ENCODE results near the gene TCEA2.

Gene TCEA2

DNA sequence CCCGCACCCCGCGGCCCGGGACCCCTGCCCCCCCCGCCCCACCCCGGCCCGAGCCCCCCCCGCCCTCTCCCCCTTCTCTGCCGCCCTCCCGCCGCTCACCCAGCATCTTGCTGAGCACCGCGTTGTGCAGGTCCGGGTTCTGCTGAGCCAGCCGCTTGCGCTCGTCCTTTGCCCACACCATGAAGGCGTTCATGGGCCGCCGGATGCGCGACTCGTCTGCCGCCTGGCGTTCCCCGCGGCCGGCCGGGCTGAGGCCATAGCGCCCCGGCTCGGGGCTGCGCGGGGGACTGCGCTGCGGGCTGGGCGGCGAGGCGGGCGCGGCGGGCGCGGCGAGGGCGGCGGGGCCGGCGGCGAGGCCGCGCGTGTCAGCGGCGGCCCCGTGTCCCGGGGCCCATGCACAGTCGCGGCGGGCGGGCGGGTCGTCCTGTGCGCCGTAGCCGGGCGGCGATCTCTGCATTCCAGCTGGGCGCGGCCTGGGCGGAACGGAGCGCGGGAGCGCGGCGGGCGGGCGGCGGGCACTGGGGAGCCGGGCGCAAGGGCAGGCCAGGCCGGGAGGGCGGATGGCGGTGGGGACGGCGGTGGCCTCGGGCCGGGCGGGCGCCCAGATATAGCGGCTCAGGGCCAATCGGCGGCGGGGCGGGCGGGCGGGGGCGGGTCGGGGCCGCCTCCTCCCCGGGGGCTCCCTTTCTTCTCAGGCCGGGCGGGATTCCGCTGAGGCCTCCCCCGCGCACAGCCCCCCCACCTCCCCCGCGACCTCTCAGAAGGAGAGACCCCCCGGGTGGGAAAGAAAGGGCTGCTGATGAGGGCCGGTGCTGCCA lies 13.7 kb upstream of the TCEA2 start, which contains the start of gene SOX18:
Gene SOX18, minus strand, starts transcription at position 580 of the 818 bp plus-strand sequence. Its CDS starts 123 bp downstream, at position 457.
- DNase-seq (ENCODE audit: low spot score), result no peak

DNA sequence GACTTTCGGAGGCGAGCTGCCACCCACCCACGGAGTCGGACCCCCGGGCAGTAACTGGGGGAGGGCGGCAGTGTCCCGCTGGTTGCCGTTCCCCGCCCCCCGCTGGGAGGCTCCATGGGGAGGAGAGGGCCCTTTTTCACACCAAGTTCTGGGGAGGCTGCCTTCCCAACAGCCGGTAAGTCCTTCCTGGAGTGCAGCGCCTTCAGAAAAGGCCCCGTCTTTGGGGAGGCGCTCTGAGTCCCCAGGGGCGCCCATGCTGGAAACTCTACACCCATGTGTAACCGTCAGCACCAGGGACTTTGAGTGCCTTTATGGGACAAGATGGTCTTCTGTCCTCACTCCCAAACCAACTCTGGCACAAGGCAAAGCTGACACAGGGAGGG lies 13.1 kb upstream of the TCEA2 start:
- no peak for DNase-seq (ENCODE audit: low spot score)

DNA sequence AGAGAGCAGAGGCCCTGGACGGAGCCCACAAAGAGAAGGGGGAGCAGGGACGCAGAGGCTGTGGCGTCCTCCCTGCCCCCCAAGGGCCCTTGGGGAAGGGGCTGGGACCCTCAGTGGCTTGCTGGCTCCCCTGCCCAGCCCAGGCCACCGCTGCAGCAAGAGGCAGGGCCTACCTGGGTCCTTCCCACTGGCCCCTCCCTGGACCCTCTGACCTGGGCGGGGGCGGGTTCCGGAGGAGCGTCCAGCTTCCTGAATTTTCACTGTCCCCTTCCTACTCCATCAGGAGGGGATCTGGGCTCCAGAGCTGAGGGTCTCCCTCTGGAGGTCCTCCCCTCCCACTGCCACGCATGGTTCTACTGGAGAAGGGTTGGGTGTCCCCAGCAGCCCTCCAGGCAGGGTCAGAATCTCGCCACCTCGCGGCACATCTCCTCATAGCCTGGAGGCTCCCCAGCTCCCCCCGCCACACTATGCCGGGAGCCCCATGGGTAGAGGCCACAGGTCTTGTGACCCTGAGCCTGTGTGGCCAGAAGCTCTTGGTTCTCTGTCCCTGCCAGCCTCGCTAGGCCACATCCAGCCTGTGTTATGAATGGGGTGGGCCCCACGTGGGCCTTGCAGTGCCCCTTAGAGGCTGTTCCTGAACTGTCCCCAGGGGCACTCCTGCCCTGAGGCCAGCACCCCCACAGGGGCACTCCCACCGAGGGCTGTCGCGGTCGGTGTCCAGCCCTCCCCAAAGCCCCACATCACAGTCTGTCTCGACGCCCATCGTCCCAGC lies 12.6 kb upstream of the TCEA2 start:
- no peak for DNase-seq (ENCODE audit: low spot score)

DNA sequence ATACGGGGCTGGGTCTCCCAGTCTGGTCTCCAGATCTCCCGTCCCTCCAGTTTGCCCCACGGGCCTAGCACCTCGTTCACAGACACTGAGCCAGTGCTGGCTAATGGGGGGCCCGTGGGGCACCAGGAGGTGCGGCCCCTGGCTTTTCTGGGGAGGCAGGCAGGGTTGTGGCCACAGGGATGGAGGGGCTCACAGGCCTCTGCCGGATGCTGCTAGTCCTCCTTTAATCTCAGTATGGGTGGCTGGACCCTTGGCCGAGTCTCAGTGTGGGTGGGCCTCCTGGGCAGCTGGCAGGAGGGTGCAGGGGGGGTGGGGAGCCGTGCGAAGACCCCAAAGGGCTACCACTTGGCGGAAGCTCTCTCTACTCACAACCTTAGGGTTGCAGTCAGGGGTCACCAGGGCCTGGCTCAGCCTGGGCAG lies 12.0 kb upstream of the TCEA2 start:
- DNase-seq (ENCODE audit: low spot score), result no peak

DNA sequence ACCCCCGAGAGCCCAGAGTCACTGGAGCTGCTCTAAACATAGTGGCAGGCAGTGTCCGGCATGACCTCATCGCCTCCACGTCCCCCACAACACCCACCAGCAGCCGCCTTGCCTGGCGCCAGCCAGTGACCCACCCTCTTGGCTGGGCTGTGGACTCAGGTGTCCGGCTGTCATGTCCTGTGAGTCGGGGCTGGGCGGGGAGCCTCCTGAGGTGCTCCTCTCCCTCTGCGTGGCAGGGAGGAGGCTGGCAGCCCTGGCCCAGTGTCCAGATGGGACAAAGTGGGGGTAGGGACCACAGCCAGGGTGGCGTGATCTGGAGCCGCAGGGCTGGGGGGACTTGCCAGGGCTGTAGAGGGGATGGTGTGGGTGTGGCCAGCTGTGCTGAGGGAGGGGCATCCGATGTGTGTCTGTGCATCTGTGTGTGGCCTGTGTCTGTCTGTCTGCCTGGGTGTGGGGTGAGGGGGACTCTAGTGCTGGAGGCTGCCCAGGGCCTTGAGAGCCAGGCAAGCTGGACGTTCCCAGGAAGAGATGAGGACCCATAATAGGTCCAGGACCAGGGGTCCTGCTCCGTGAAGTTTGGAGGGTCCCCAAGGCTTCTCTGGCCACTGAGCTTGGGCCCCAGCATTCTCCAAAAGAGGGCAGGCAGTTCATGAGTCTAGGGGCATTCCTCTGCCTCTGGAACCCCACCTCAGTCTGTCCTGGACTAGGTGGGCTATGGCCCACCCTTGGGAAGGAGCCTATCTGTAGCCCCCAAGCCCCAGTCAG lies 11.3 kb upstream of the TCEA2 start:
- DNase-seq (ENCODE audit: low spot score), result no peak

DNA sequence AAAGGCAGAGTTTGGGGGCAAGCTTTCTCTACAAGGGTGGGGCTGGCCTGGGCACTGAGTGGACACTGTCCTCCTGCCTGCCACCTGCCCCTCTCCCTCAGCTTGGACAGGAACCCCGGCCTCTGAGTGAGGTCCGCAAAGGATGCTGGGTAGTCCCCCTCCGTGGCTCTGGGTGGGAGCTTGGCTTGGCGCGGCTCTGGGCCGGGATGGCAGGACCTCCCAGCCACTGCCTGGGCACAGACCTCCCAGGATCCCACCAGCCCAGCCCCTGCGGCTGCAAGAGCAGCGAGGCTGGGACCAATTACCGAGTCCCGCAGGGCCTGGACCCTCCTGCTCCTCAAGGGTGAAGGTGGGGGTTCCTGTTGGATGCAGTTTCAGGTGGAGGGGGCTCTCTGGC lies 10.7 kb upstream of the TCEA2 start:
- DNase-seq (ENCODE audit: low spot score), result no peak

DNA sequence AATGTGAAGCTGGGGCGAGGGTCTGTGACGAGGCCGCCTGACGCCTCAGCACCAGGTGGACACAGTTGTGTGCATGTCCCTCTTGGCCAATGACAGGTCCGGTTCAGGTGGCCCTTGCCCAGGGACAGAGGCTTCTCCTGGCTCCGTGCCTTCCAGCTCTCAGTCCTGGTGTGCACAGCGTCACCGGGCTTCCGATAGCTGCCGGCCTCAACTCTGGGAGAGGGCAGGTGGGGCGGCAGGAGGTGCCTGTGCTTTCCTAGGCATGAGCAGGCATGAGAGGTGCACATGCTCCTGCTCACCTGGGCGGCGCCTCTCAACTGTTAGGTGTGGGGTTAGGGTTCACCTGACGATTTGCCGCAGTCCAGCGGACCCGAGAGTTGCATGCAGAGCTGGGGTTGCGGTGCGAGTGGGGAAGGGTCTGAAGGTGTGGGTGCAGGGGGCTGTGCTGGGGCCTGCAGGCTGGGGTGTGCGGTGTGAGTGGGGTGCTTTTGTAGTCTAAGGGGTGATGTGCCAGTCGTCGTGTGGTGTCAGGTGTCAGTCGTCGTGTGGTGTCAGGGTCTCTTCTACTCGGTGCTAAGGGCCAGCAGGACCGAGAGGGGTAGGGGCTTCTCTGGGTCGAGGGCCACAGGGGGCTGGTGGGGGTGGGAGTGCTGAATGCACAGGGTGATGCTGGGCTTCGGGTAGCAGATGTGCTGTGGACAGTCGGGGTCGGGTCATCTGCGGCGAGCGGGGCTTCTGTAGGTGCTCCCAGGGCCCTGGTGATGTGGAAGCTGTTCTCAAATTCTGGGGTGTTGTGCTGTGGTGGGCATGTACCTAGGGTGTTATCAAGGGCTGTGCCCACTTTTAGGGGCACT lies 9.8 kb upstream of the TCEA2 start:
- DNase-seq (ENCODE audit: low spot score), result no peak

DNA sequence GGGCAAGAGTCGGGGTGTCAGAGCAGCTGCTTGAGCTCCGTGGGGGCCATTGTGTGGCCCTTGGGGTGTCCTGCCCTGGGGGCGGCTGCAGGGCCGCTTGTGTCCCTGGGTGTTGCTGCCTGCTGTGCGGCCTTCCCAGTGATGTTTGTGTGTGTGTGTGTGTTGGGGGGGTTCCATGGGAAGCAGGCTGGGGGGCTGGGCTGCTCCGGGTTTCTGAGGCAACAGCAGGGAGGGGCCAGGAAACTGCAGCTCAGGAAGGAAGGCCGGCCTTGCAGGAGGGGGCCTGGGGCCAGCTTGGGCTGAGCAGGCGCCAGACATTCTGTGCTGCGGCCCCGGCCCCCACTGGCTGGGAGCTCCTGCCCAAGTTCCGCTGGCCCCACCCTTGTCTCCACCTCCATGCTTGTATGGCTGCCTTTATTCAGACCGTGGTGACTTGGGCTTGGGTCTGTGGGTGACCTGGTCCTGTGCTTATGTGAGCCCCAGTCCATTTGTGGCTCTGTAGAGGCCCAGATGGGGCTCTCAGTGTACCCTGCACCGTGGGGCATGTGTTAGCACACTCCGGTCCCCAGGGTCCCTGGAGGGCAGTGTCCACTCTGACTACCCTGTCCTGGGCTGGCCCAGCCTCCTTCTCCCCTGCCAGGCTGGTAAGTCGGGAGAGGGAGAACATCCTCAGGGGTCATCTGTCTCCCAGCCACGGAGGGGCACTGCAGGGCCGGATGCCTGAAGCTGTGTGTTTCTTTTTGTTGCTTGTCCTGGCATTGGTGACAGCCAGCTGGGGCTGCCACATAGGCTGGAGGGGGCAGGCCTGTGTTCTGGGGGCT lies 8.9 kb upstream of the TCEA2 start:
- DNase-seq (ENCODE audit: low spot score), result peak; percentile 78

DNA sequence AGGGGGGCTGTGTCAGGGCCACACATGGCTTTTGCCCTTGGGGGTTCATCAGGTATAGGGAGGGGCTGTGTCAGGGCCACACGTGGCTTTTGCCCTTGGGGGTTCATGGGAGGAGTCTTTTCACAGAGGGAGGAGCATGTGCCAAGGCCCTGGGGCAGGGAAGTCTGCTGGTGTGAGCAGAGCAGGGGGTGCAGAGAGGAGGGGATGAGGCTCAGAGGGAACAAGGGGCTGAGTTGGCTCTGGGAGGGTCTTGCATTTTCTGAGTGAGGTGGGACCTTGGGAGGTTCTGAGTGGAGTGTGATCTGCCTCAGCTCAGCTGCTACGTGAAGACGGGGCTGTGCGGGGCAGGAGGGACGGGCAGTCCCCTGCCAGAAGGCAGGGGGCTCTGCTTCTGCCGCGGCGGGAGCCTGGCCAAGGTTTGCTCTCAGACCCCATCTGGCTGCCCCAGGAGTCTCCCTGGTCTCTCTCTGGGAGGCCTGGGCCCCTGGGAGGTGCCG lies 7.6 kb upstream of the TCEA2 start:
- DNase-seq (ENCODE audit: low spot score), result no peak

DNA sequence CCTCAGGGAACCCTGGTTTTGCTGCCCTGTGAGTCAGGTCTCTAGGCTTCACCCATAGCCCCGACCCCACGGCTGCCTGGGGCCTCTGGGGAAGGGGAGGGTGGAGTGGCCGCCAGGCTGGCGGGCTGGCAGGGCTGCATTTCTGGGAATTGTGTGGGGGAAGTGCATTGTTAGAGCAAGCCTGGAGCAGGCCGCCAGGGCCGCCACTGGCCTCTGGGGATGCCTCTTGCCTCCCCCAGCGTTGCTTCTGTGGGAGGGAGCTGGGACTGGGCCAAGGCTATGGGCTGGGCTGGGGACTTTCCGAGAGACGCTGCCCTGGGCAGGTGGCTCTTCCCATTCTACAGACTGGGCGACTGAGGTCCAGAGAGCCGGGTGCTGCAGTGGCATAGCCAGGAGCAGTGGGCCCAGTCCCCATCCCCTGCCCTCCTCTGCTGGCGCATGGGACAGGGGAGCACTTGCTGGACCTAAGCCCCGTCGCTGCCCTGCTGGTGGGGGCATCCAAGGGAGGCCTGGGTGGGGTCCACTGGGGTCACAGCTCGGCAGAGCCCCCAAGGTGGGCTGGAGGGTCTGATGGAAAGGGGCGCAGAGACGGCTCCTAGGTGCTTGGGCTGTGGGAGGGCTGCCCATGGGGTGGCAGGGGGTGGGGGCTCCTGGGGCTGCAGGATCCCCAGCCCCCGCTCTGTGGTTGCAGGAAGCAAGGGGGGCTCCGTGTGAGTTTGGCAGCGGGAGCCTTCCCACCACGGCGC lies 6.9 kb upstream of the TCEA2 start:
- DNase-seq (ENCODE audit: low spot score), result no peak

DNA sequence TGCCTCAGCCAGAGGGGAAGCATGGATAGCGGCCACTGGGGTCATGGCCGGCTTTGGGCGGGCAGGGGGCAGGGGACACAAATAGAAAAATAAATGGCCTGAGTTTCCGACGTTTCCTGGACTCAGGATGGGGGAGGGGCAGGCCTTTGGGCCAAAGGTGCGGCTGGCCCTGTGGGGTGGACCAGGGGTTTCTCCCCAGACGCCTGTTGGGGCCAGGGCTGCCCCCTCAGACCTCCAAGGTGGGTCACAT lies 6.4 kb upstream of the TCEA2 start:
- DNase-seq (ENCODE audit: low spot score), result no peak

DNA sequence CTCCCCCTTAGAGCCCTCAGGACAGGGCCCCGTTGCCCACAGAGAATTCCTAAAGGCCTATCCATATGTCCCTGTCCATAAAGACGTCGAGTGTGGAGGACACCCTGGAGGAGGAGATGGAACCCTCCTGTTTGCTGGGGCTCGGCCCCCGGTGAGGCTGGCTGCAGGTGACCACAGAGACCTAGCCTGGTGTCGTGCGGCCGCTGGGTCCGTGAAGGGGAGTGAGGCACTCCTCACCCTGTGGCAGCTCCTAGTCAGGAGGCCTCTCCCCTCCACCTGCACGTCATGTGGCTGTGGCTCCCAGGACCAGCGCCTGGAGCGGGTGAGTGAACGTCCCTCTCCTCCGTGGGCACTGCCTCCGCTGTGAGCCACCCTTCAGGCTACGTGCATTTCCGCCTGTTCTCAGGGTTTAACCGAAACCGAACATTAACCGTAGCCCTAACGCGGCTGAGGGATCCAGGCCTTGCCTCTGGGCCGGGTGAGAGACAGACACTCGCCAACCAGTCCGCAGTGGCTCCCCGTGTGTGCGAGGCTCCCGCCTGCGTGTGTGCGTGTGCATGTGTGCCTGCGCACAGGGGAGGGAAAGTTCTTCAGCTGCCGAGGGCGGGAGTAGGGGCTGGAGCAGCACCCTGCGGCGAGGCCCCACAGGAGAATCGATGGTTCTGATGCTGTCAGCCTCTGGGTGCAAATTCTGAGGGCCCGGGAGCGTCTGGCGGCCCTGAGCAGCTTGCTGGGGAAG lies 5.9 kb upstream of the TCEA2 start:
- DNase-seq (ENCODE audit: low spot score), result no peak

DNA sequence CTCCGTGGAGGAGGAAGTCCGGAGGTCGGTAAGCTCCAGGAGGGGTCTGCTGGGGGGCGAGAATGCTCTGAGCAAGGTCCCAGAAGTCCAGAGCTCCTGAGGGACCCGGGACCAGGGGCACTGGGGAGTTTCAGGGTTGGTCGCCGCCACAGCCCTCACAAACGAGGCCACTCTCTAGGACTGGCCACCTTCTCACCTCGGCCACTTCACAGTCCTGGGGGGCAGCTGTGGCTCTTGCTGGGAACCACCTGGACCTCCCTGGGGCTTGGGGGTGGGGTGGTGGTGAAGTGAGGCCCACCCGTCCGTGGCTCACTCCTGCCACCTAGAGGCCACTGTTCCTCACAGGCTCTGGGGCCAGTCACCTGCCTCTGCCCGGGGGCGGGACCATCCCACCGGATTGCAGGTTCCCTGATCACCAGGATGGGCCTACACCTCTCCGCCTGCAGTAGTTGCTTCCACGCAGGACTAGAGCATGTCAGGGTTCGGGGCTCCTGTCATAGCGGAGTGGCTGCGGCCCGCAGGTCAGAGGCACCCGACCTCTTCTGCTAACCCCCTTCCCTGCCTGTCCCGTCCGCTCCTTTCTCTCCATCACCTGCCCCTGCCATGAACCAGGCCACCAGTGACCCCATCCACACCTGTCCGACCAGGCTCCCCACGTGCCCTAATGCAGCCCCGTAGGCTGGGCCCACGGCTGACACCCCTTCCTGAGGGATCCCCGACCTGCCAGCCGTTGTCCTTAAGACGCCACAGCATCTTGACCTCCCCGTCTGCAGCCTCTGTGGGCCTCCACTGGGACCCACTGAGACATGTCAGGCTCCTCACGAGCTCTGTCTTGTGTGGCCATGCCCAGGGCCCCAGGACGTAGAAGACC lies 5.1 kb upstream of the TCEA2 start:
- DNase-seq (ENCODE audit: low spot score), result peak; percentile 84

DNA sequence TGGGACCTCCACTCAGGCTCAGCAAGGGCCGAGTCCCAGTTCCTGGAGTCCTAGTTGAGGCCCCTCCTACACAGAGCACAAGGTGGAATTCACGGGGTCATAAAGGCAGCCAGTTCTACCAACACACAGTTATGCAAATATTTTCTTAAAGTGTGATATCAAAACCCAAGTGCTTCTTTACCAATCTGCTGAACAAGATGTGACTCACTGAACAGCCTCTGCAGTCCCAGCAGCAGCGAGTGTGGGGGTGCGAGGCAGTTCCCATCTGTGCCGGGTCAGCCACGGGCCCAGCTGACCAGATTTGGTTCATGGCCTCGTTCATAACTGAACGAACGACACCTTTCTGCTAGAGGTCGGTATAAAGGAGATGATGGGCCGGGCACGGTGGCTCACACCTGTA lies 4.5 kb upstream of the TCEA2 start:
- DNase-seq (ENCODE audit: low spot score), result no peak

DNA sequence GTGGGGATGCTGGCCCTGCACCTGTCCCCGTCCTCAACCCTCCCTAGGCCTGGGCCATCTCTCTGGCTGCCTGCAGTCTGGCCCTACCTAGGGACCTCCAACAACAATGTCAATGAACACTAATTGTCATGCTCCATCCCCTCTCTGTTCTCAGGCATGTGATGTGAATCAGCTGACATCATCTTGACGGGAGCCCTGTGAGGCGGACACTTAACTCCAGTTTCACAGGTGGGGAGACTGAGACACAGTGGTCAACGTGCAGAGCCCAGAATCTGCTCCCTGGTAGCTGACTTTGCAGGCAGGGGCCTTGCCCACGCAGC lies 762 bp upstream of the TCEA2 start:
- DNase-seq (ENCODE audit: low spot score), result no peak

DNA sequence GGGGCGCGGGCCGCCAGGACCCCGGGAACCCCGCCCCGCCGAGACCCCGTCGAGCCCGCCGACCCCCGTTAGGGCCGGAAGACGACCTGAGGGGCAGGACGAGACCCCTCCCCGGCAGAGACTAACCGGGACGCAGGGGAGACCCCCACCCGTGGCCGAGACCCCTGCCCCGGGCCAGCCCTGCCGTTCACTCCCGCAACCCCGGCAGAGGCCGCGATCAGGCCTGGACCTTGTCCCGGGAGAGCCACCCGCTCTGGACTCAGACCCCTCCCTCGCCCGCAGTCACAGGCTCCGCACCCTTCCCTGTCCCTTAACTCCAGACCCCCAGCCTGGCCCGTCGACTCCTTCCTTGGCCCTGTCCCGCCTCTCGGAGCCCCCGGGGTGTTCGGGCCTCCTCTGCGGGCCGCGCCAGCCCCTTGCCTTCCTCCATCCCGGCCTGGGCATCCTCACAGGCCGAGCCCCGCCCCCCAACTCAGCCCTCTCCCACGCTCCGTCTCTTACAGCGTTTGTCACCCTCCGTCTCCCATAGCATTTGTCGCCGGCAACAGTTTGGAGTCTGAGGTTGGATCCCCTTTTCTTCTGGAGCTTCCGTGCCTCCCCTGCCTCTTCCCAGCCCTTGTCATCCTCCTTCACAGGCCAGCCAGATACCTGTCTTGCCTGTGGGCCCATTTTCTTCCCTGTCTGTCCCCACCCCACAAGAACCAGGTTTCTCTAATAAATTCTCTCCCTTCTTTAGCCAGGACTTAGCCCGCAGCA lies 569 bp downstream of the TCEA2 start:
- no peak for DNase-seq (ENCODE audit: low spot score)

DNA sequence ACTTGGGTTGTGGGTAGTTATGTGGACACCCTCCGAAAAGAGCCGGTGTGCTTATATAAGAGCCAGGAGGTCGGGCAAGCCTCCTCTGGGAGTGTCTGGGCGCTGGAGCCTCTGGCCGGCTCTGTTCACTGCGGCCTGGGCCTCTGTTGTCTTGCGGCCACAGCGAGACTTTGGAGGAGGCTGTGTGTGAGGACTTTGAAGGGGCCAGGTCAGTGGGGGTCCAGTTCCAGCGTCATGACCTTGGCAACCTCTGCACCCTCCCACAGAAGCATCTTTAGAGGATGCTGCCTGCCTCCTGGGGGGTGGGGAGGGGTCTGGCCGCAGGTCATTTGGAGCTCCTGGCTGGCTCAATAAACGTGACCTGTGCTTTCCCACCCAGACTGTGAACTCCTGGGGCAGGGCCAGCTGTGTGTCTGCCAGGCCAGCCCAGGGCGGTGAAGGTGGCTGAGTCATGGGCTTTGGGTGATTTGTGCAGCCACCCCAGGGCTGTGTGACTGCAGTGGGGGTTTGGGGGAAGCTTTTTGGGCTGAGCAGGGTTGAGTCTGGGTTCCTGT lies 1.2 kb downstream of the TCEA2 start:
- no peak for DNase-seq (ENCODE audit: low spot score)
